Testis (tissue), 3 donors: ENCODE measurements around the gene NR4A1. TPM values are rescaled to one million over a fixed set of nuclear protein-coding genes. Genes with fewer than 3 reads are reported as not detected.

Source experiments
- DNase-seq: peaks from one replicate; pipeline ENCODE4 v3.0.0-alpha.2; 2019
- H3K27ac ChIP-seq, 2 donors: fragments of 200-600 bp; sonication (generic); one replicate each; pipeline ENCODE4 v1.5.1; 2019
- H3K27me3 ChIP-seq: fragments of 200-600 bp; sonication (generic); one replicate; pipeline ENCODE4 v1.5.1; 2019
- H3K36me3 ChIP-seq: fragments of 200-600 bp; sonication (generic); one replicate; pipeline ENCODE4 v1.5.1; 2017; ENCODE audit warnings: low read depth; ENCODE audit errors: missing control alignments
- H3K4me1 ChIP-seq: fragments of 200-600 bp; sonication (generic); one replicate; pipeline ENCODE4 v1.5.1; 2019
- H3K4me3 ChIP-seq, 2 donors: fragments of 200-600 bp; sonication (generic); one replicate each; pipeline ENCODE4 v1.5.1; 2017 to 2019
- H3K9me3 ChIP-seq: fragments of 200-600 bp; sonication (generic); one replicate; pipeline ENCODE4 v1.5.1; 2017
- POLR2A ChIP-seq: fragments of 450-650 bp; IDR thresholded peaks from one replicate; pipeline ENCODE4 v1.6.1; 2017; ENCODE audit warnings: antibody characterized with exemption, mild to moderate bottlenecking, moderate library complexity
- WGBS, 2 donors: methylation state at CpG; one replicate each; pipeline ENCODE4 v1.1.5; 2018; 5-methylcytosine and 5-hydroxymethylcytosine counted together
- intact Hi-C: fragments of 100-400 bp; cut with DNase I; formaldehyde crosslinking; loops from one replicate; pipeline ENCODE4 v1.15.1; 2023; ENCODE audit warnings: low total_unique reads
- polyA plus RNA-seq: library from polyadenylated mRNA; stranded (reverse); fragments of 350-450 nt; fragmentation: Illumina TruSeq; extraction: RNeasy Lipid Tissue Mini Kit (QIAGEN cat#74804); gene quantifications from one replicate; pipeline ENCODE4 v1.2.3, GENCODE V29; 2014; ENCODE audit warnings: low read depth, low replicate concordance; ENCODE audit not compliant: insufficient read depth
- total RNA-seq, 2 donors: library from RNA; depleted of rRNA; stranded (reverse); fragments of >200 nt; gene quantifications; one replicate each; pipeline ENCODE4 v1.2.3, GENCODE V29; 2016
- TF ChIP-seq, protein P1 (sequence below), 3 experiments: fragments of 450-650 bp in 2 of 3; fragments of 200-600 bp in 1 of 3; sonication (generic) in 1 of 3; IDR thresholded peaks; one replicate each; pipeline ENCODE4 v1.5.1; 2016 to 2019; ENCODE audit warnings: antibody characterized with exemption in 3 of 3, mild to moderate bottlenecking in 2 of 3, moderate library complexity in 1 of 3

Gene NR4A1
- total and polyA plus RNA-seq, 3 donors from 2014 or later = 41.5 to 88.5 (median 55.1) TPM

DNA sequence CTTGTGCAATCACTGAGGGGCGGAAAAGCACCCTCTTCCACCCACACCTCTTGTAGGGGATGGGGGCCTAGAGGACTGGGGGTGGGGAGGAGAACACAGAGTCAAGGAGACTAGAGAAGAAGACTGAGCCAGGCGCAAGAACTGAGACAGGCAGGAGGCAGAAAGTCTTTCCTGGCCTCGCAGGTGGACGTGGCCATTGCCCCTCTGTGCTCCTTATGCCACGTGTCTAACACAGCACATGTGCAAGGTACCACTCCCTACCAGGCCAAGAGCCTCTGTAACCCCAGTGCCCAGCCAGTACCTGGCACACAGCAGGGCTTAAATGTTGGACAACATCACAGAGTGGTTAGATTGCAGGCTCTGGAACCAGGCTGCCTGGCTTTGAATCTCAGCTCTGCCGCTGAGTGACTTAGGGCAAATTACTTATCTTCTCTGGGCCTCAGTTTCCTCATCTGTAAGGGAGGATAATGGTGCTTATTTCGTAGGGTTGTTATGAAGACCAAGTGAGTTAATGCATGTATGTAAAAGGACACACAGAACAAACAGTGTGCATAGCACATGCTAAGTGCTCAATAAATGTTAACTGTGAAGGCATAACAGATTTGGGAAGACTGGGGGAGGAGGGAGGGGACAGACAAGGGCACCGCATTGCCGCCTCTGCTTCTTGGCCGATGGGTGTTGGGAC, 45.9 kb upstream of the NR4A1 start:
- DNase-seq = no peak

DNA sequence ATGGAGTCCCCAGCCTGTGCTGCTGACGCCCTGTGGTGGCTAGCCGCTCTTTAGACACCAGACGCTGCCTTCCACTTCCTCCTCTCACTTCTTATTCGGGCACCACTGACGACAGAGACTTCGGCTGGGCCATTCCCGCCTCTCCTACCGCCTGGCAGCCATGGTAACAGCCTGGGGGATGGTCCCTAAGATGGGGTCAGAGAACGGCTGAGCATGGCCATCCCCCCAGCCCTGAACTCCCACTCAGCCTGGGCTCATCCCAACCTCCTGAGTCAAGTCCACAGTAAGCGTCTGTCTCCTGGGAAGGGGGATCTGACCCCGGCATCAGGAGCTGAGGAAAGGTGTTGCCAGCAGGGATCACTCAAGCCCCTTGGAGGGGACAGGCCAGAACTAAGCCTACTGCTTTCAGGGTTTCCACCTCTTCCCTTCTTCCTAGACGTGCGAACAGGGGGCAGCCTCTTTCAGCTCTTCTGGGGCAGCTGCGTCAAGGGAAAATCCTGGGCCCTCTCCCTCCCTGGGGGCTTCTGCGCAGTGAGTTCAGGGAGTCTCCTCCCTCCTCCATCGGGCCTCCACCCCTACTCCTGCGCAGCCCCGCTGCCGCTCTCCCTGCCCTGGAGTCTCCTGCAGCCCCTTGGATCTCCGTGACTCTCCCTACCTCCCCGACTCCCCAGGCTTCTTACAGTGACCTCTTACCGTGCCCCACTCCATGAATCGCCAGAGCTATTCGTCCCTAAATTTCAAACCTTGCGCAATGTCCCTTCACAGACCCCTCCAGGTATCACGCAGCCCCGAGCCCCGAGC, 45.1 kb upstream of the NR4A1 start:
- DNase-seq = peak; percentile 59
- intact Hi-C loops = no loop called here
- H3K4me1 ChIP-seq = peaks cover 37% of the 10 kb centered on the region
- H3K9me3 ChIP-seq = no peaks in the 10 kb centered on the region
- peak overlapping the region; percentile 79 to 83 for H3K4me3 ChIP-seq
- H3K27me3 ChIP-seq = no peaks in the 10 kb centered on the region
- WGBS, 2 donors = 38 to 46% methylated on average over 21 to 26 of the region's 28 CpGs
- H3K27ac ChIP-seq = peak overlapping the region; percentile 44 to 96
- no peaks in the 10 kb centered on the region for H3K36me3 ChIP-seq
- TF ChIP-seq POLR2A = no peak
- TF ChIP-seq, protein P1, sequence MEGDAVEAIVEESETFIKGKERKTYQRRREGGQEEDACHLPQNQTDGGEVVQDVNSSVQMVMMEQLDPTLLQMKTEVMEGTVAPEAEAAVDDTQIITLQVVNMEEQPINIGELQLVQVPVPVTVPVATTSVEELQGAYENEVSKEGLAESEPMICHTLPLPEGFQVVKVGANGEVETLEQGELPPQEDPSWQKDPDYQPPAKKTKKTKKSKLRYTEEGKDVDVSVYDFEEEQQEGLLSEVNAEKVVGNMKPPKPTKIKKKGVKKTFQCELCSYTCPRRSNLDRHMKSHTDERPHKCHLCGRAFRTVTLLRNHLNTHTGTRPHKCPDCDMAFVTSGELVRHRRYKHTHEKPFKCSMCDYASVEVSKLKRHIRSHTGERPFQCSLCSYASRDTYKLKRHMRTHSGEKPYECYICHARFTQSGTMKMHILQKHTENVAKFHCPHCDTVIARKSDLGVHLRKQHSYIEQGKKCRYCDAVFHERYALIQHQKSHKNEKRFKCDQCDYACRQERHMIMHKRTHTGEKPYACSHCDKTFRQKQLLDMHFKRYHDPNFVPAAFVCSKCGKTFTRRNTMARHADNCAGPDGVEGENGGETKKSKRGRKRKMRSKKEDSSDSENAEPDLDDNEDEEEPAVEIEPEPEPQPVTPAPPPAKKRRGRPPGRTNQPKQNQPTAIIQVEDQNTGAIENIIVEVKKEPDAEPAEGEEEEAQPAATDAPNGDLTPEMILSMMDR (IDR thresholded peaks at IDR 0.05) = no peak

More for the DNA sequence above, 45.9 kb upstream of the NR4A1 start:
- intact Hi-C loops = no loop called here
- Histone ChIP-seq H3K36me3 (no peaks in the 10 kb centered on the region), H3K27ac (no peak overlapping the region), H3K27me3 (no peaks in the 10 kb centered on the region), H3K4me3 (no peak overlapping the region), H3K4me1 (peaks cover 29% of the 10 kb centered on the region), H3K9me3 (no peaks in the 10 kb centered on the region)
- 78 to 87% methylated on average over 10 of the region's 10 CpGs for WGBS, 2 donors
- no peak for TF ChIP-seq POLR2A
- TF ChIP-seq, protein P1 (IDR thresholded peaks at IDR 0.05) = no peak

DNA sequence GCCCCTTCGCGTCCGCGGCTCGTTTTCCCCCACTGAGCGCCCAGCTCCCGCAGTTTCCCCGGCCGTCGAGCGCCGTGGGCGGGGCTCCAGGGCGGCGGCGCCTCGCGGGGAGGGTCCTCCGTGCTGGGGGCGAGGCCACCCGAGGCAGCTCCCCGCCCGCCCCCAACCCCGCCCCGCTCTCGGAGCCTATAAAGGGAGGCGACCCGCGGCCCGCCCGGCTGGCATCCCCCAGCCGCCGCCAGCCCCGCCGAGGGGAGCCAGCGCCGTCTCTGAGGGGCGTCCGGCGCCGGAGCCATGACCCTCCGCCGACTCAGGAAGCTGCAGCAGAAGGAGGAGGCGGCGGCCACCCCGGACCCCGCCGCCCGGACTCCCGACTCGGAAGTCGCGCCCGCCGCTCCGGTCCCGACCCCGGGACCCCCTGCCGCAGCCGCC, 44.5 kb upstream of the NR4A1 start, which contains the start of gene TAMALIN:
TAMALIN (plus strand) TSS at position 221 of the 432 bp plus-strand sequence; CDS start at position 295, 74 bp downstream.
- peaks cover 42% of the 10 kb centered on the region for H3K4me1 ChIP-seq
- no peaks in the 10 kb centered on the region for H3K9me3 ChIP-seq
- TF ChIP-seq, protein P1 (IDR thresholded peaks at IDR 0.05) = no peak
- peak; percentile 73 for TF ChIP-seq POLR2A
- DNase-seq = peak; percentile 59
- H3K27me3 ChIP-seq = no peaks in the 10 kb centered on the region
- WGBS, 2 donors = 2% methylated on average over 42 of the region's 60 CpGs; no CpG with 5 or more reads in 1 of the 2 donors
- H3K4me3 ChIP-seq = peak within 1 kb of the TSS; percentile 79 to 83
- H3K27ac ChIP-seq = peak within 1 kb of the TSS; percentile 94 to 96
- intact Hi-C loops = no loop called here
- no peaks in the 10 kb centered on the region for H3K36me3 ChIP-seq

DNA sequence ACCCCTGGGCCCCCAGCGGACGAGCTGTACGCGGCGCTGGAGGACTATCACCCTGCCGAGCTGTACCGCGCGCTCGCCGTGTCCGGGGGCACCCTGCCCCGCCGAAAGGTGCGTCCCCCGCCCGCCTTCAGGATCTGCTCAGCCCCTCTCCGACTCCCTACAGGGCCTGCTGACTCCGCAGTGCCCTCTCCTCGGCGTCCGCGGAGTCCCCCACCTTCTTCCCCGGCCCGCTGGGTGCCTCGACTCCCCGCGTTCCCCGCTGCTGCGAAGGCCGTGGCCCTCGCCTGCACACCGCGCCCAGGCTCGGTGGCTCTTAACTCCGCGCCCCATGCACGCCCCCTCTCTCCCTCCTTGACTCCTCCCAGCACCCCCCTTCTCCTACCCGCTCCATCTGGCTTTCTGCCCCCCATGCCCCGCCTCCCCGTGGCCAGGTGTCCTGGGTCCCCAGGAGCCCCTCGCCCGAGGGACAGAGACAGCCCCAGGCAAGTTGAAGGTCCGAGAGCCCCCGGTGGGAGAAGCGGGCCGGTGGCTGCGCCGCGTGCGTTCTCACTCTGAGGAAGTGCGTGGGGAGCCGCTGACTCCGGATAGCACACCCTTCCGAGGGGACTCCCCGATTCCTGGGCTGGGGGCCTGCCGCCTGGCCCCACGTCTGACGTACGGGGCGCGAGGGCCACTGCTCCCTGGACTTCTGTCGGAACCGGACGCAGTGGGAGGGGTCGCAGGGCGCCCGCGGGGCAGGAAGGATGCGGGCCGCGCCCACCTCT, 43.9 kb upstream of the NR4A1 start:
- DNase-seq = no peak
- Histone ChIP-seq H3K4me1 (peaks cover 42% of the 10 kb centered on the region), H3K36me3 (no peaks in the 10 kb centered on the region), H3K27me3 (no peaks in the 10 kb centered on the region), H3K9me3 (no peaks in the 10 kb centered on the region), H3K4me3 (peak overlapping the region; percentile 79 to 83), H3K27ac (peak overlapping the region; percentile 94 to 96)
- TF ChIP-seq, protein P1 (IDR thresholded peaks at IDR 0.05) = no peak
- TF ChIP-seq POLR2A = no peak
- WGBS, 2 donors = 1 to 4% methylated on average over 23 to 65 of the region's 72 CpGs
- intact Hi-C loops = no loop called here
